HL-60 (cell line): ENCODE data around the gene AIPL1.

Experiments used
- GABPA ChIP-seq: IDR thresholded peaks from 2 replicates; pipeline ENCODE4 v1.6.1; 2012; ENCODE audit warnings: low read depth
- POLR2AphosphoS5 ChIP-seq: IDR thresholded peaks from 2 replicates; pipeline ENCODE4 v1.6.1; 2012; ENCODE audit warnings: low read depth
- TF ChIP-seq, protein P1 (sequence below): IDR thresholded peaks from one replicate; pipeline ENCODE4 v1.5.1; 2011; ENCODE audit warnings: low read length, control low read depth, inconsistent platforms; ENCODE audit not compliant: insufficient read depth
- TF ChIP-seq, protein P2 (sequence below): IDR thresholded peaks from 2 replicates; pipeline ENCODE4 v1.6.1; 2012; ENCODE audit warnings: low read depth; ENCODE audit not compliant: insufficient replicate concordance

DNA sequence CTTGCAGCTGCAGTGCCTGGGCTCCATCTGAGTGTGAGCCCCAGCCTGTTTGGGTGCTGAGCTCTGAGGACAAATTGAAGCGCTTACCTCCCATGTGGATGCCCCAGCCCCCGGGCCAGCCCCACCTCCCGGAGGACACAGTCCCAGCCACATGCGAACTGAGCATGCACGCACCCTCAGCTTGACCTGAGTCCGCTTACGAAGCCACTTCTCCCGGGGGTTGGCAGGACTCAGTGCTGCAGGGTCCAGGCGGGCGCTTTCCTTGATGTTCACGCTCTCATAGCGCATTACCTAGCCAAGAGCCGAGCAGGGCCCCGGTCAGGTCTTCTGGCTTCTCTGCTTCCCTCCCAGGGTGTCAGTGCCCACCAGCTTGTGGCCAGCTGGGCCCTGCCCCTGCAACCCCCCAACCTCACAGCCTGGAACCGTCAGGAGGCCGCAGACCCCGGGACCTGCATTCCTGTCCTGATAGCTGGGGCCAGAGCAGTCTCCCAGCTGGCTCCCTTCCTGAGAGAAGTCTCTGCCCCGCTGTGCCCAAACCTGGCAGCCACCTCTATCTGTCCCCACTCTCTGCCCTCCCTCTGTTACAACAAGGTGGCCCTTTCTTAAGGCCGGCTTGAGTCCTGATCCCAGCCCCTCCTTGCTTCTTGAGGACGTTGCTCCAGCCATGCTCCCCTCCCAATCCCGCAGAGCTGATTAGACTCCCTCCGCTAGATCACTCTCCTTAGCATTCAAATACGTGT is 33.3 kb upstream of the AIPL1 start:
- TF ChIP-seq, protein P1, sequence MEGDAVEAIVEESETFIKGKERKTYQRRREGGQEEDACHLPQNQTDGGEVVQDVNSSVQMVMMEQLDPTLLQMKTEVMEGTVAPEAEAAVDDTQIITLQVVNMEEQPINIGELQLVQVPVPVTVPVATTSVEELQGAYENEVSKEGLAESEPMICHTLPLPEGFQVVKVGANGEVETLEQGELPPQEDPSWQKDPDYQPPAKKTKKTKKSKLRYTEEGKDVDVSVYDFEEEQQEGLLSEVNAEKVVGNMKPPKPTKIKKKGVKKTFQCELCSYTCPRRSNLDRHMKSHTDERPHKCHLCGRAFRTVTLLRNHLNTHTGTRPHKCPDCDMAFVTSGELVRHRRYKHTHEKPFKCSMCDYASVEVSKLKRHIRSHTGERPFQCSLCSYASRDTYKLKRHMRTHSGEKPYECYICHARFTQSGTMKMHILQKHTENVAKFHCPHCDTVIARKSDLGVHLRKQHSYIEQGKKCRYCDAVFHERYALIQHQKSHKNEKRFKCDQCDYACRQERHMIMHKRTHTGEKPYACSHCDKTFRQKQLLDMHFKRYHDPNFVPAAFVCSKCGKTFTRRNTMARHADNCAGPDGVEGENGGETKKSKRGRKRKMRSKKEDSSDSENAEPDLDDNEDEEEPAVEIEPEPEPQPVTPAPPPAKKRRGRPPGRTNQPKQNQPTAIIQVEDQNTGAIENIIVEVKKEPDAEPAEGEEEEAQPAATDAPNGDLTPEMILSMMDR = no peak
- no peak for TF ChIP-seq POLR2AphosphoS5
- TF ChIP-seq GABPA = no peak
- TF ChIP-seq, protein P2, sequence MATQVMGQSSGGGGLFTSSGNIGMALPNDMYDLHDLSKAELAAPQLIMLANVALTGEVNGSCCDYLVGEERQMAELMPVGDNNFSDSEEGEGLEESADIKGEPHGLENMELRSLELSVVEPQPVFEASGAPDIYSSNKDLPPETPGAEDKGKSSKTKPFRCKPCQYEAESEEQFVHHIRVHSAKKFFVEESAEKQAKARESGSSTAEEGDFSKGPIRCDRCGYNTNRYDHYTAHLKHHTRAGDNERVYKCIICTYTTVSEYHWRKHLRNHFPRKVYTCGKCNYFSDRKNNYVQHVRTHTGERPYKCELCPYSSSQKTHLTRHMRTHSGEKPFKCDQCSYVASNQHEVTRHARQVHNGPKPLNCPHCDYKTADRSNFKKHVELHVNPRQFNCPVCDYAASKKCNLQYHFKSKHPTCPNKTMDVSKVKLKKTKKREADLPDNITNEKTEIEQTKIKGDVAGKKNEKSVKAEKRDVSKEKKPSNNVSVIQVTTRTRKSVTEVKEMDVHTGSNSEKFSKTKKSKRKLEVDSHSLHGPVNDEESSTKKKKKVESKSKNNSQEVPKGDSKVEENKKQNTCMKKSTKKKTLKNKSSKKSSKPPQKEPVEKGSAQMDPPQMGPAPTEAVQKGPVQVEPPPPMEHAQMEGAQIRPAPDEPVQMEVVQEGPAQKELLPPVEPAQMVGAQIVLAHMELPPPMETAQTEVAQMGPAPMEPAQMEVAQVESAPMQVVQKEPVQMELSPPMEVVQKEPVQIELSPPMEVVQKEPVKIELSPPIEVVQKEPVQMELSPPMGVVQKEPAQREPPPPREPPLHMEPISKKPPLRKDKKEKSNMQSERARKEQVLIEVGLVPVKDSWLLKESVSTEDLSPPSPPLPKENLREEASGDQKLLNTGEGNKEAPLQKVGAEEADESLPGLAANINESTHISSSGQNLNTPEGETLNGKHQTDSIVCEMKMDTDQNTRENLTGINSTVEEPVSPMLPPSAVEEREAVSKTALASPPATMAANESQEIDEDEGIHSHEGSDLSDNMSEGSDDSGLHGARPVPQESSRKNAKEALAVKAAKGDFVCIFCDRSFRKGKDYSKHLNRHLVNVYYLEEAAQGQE = no peak
